H9 (cell line): ENCODE data around the gene VWF. TPM values are rescaled to one million over a fixed set of nuclear protein-coding genes. Genes with fewer than 3 reads are reported as not detected.

Source experiments
- DNase-seq: peaks from one replicate; pipeline ENCODE4 v3.0.0-alpha.2; 2017
- H2AFZ ChIP-seq: one replicate; pipeline ENCODE4 v1.6.1; 2013; ENCODE audit warnings: mild to moderate bottlenecking, low read length, control low read depth, moderate library complexity
- H2AK5ac ChIP-seq: 2 replicates; pipeline ENCODE4 v1.6.1; 2013; ENCODE audit warnings: low read length, control low read depth, mixed read lengths; ENCODE audit not compliant: insufficient read length
- H2BK120ac ChIP-seq: one replicate; pipeline ENCODE4 v1.6.1; 2013; ENCODE audit warnings: low read depth, mild to moderate bottlenecking, low read length, control low read depth, inconsistent platforms; ENCODE audit not compliant: poor library complexity, severe bottlenecking
- H2BK12ac ChIP-seq: 2 replicates; pipeline ENCODE4 v1.6.1; 2013; ENCODE audit warnings: low read length, control low read depth, mixed read lengths, low read depth; ENCODE audit not compliant: insufficient read length
- H2BK15ac ChIP-seq: 2 replicates; pipeline ENCODE4 v1.6.1; 2013; ENCODE audit warnings: low read depth, low read length, control low read depth
- H2BK20ac ChIP-seq: one replicate; pipeline ENCODE4 v1.6.1; 2013; ENCODE audit warnings: low read depth, mild to moderate bottlenecking, low read length, control low read depth, inconsistent platforms; ENCODE audit not compliant: poor library complexity, severe bottlenecking
- H2BK5ac ChIP-seq: 2 replicates; pipeline ENCODE4 v1.6.1; 2013; ENCODE audit warnings: low read length, control low read depth, mixed read lengths; ENCODE audit not compliant: insufficient read length
- H3K14ac ChIP-seq: 2 replicates; pipeline ENCODE4 v1.6.1; 2013; ENCODE audit warnings: low read length, control low read depth; ENCODE audit not compliant: insufficient read depth
- H3K18ac ChIP-seq: 2 replicates; pipeline ENCODE4 v1.6.1; 2013; ENCODE audit warnings: low read depth, mild to moderate bottlenecking, mixed read lengths, low read length, control low read depth; ENCODE audit not compliant: insufficient read length
- H3K23ac ChIP-seq: 2 replicates; pipeline ENCODE4 v1.6.1; 2013; ENCODE audit warnings: low read length, control low read depth, mixed read lengths, low read depth; ENCODE audit not compliant: insufficient read length
- H3K23me2 ChIP-seq: 2 replicates; pipeline ENCODE4 v1.6.1; 2013; ENCODE audit warnings: low read depth, mild to moderate bottlenecking, mixed read lengths, low read length, control low read depth; ENCODE audit not compliant: insufficient read length, poor library complexity, severe bottlenecking
- H3K27ac ChIP-seq: 2 replicates; pipeline ENCODE4 v1.5.1; 2013; ENCODE audit warnings: low read length, control low read depth, mixed read lengths, low read depth; ENCODE audit not compliant: insufficient read length
- H3K27me3 ChIP-seq: 2 replicates; pipeline ENCODE4 v1.6.1; 2013; ENCODE audit warnings: low read length, control low read depth, inconsistent platforms; ENCODE audit not compliant: insufficient read depth
- H3K4ac ChIP-seq: 2 replicates; pipeline ENCODE4 v1.6.1; 2013; ENCODE audit warnings: low read depth, mild to moderate bottlenecking, control low read depth, inconsistent platforms, low read length, moderate library complexity
- H3K4me1 ChIP-seq: 2 replicates; pipeline ENCODE4 v1.6.1; 2013; ENCODE audit warnings: low read length, control low read depth, inconsistent platforms; ENCODE audit not compliant: insufficient read depth
- H3K4me2 ChIP-seq: 2 replicates; pipeline ENCODE4 v1.6.1; 2013; ENCODE audit warnings: low read length, control low read depth, mixed read lengths; ENCODE audit not compliant: insufficient read length, insufficient read depth
- H3K56ac ChIP-seq: 2 replicates; pipeline ENCODE4 v1.6.1; 2013; ENCODE audit warnings: low read depth, mild to moderate bottlenecking, mixed read lengths, low read length, control low read depth; ENCODE audit not compliant: insufficient read length
- H3K79me1 ChIP-seq: 2 replicates; pipeline ENCODE4 v1.6.1; 2013; ENCODE audit warnings: low read depth, mild to moderate bottlenecking, moderate library complexity, low read length, control low read depth, inconsistent platforms; ENCODE audit not compliant: insufficient read depth, poor library complexity, severe bottlenecking
- H3K79me2 ChIP-seq: 2 replicates; pipeline ENCODE4 v1.6.1; 2013; ENCODE audit warnings: low read length, control low read depth, inconsistent platforms; ENCODE audit not compliant: insufficient read depth
- H3K9ac ChIP-seq: 2 replicates; pipeline ENCODE4 v1.6.1; 2013; ENCODE audit warnings: low read length, control low read depth, mixed read lengths; ENCODE audit not compliant: insufficient read length; ENCODE audit errors: extremely low read depth
- H3K9me3 ChIP-seq: one replicate; pipeline ENCODE4 v1.6.1; 2013; ENCODE audit warnings: low read depth, low read length, inconsistent platforms; ENCODE audit not compliant: control insufficient read depth
- H3T11ph ChIP-seq: one replicate; pipeline ENCODE4 v1.6.1; 2013; ENCODE audit warnings: mild to moderate bottlenecking, low read length, control low read depth, inconsistent platforms
- H4K20me1 ChIP-seq: one replicate; pipeline ENCODE4 v1.6.1; 2013; ENCODE audit not compliant: control insufficient read depth, insufficient read length, insufficient read depth
- H4K5ac ChIP-seq: 2 replicates; pipeline ENCODE4 v1.6.1; 2013; ENCODE audit warnings: low read depth, mild to moderate bottlenecking, mixed read lengths, low read length, control low read depth; ENCODE audit not compliant: insufficient read length
- H4K8ac ChIP-seq: replicated peaks from 2 replicates; pipeline ENCODE4 v1.6.1; 2013; ENCODE audit warnings: low read length, control low read depth, mixed read lengths, low read depth; ENCODE audit not compliant: insufficient read length
- H4K91ac ChIP-seq: 2 replicates; pipeline ENCODE4 v1.6.1; 2013; ENCODE audit warnings: low read depth, mild to moderate bottlenecking, moderate library complexity, mixed read lengths, low read length, control low read depth; ENCODE audit not compliant: insufficient read length
- H3K27ac Mint-ChIP-seq, 3 experiments: 2 replicates in 2 of 3; 3 replicates in 1 of 3; pipeline ENCODE4 v1.8.0; 2020 to 2021; ENCODE audit warnings: mixed read lengths in 3 of 3, mild to moderate bottlenecking in 1 of 3, moderate library complexity in 1 of 3
- H3K27me3 Mint-ChIP-seq: 2 replicates; pipeline ENCODE4 v1.8.0; 2021; ENCODE audit warnings: low read depth, mild to moderate bottlenecking, moderate library complexity, mixed read lengths
- H3K36me3 Mint-ChIP-seq, 3 experiments: 2 replicates in 2 of 3; 3 replicates in 1 of 3; pipeline ENCODE4 v1.8.0; 2020 to 2021; ENCODE audit warnings: low read depth in 3 of 3, mixed read lengths in 3 of 3; ENCODE audit not compliant: insufficient read depth in 1 of 3
- H3K4me1 Mint-ChIP-seq, 2 experiments: 2 replicates each; pipeline ENCODE4 v1.8.0; 2020; ENCODE audit warnings: mixed read lengths in 2 of 2
- H3K4me3 Mint-ChIP-seq, 2 experiments: 2 replicates in 1 of 2; 3 replicates in 1 of 2; pipeline ENCODE4 v1.8.0; 2020 to 2021; ENCODE audit warnings: mild to moderate bottlenecking in 2 of 2, mixed read lengths in 2 of 2, moderate library complexity in 1 of 2
- H3K9me3 Mint-ChIP-seq, 2 experiments: 2 replicates in 1 of 2; 3 replicates in 1 of 2; pipeline ENCODE4 v1.8.0; 2020; ENCODE audit warnings: mild to moderate bottlenecking in 2 of 2, mixed read lengths in 2 of 2, moderate library complexity in 1 of 2
- CTCF ChIP-seq: fragments of 200-600 bp; sonication (generic); conservative IDR thresholded peaks from 3 replicates; pipeline ENCODE4 v1.8.0; 2021; ENCODE audit warnings: antibody characterized with exemption, mild to moderate bottlenecking
- WGBS: extraction: QIAGEN DNeasy Blood & Tissue Kit; methylation state at CpG from one replicate; pipeline ENCODE4 v1.1.7; 2013; ENCODE audit warnings: missing lambda C conversion rate, low lambda C conversion rate, mixed read lengths; ENCODE audit not compliant: insufficient read length; ENCODE audit errors: extremely low coverage; 5-methylcytosine and 5-hydroxymethylcytosine counted together
- total RNA-seq: library from RNA; stranded (reverse); gene quantifications from 2 replicates; pipeline ENCODE4 v1.2.1, GENCODE V29; 2021

Gene VWF
- total RNA-seq, 1 experiment from 2014 or later, result 0.17 TPM

- Histone ChIP-seq H2BK120ac (no peak overlapping the region), H3K18ac (no peak overlapping the region), H3K27ac (no peak overlapping the region), H3K4me1 (no peaks in the 10 kb centered on the region; the same call in 1 of the 2 replicates), H4K91ac (no peak overlapping the region), H4K8ac (no peak overlapping the region), H3K4ac (no peak overlapping the region), H3T11ph (no peak overlapping the region), H2BK20ac (no peak overlapping the region), H2BK15ac (no peak overlapping the region), H3K9me3 (no peaks in the 10 kb centered on the region), H3K56ac (no peak overlapping the region), H3K14ac (no peak overlapping the region), H2BK12ac (no peak overlapping the region), H3K23me2 (no peaks in the 10 kb centered on the region), H2BK5ac (no peak overlapping the region), H3K79me2 (no peaks in the 10 kb centered on the region), H4K20me1 (no peaks in the 10 kb centered on the region), H3K23ac (no peak overlapping the region), H3K4me2 (no peak overlapping the region), H3K9ac (no peak overlapping the region), H3K79me1 (no peaks in the 10 kb centered on the region), H2AK5ac (no peak overlapping the region), H3K27me3 (no peaks in the 10 kb centered on the region), H2AFZ (no peak overlapping the region), H4K5ac (no peak overlapping the region)
- H3K36me3 Mint-ChIP-seq, result no peaks in the 10 kb centered on the region
- H3K9me3 Mint-ChIP-seq, result no peaks in the 10 kb centered on the region; a peak in 1 of 5 replicates
- DNase-seq, result peak; percentile 12
- no peak overlapping the region for H3K4me3 Mint-ChIP-seq
- H3K27me3 Mint-ChIP-seq, result no peaks in the 10 kb centered on the region; the same call in 1 of the 2 replicates
- H3K27ac Mint-ChIP-seq, result no peak overlapping the region
- H3K4me1 Mint-ChIP-seq, result peaks cover 11 to 21% of the 10 kb centered on the region in 2 experiments
- TF ChIP-seq CTCF, result no peak
- no CpG with 5 or more reads among the region's 4 CpGs for WGBS
Observed at GRCh38 chr12:5905757-5906156, 218.7 kb downstream of the VWF start.
